Breast epithelium (tissue), 3 donors: Measurements from ENCODE around the gene S100A7A.

ENCODE experiments used
- POLR2A ChIP-seq: fragments of 450-650 bp; IDR thresholded peaks from one replicate; pipeline ENCODE4 v1.6.1; 2016; ENCODE audit warnings: antibody characterized with exemption, mild to moderate bottlenecking, moderate library complexity
- POLR2AphosphoS5 ChIP-seq, 3 donors: sonication (generic); formaldehyde crosslinking; IDR thresholded peaks; one replicate each; pipeline ENCODE4 v1.6.1; 2017; ENCODE audit warnings: antibody characterized with exemption in 3 of 3
- TF ChIP-seq, protein P1 (sequence below), 3 donors: fragments of 450-650 bp; IDR thresholded peaks; one replicate each; pipeline ENCODE4 v1.5.1; 2016 to 2017; ENCODE audit warnings: antibody characterized with exemption in 3 of 3, mild to moderate bottlenecking in 3 of 3, moderate library complexity in 3 of 3

DNA sequence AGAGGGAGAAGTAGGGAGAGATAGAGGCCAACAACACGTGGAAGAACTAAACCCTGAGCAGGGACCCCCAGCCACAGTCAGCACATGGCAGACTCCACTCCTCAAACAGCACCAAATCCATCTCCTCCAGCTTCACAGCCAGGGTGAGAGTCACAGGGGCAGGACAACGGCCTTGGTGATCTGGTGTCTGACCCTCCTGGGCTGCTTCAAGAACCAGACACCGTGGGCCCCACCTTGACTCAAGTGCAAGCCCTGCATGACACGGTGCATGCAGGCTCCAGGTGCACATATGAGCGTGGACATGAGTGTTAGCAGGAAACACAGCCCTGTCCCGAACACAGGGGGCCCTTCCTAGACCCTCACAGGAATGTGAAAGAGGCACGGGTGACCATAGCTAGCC, 22.3 kb downstream of the S100A7A start:
- TF ChIP-seq, protein P1, sequence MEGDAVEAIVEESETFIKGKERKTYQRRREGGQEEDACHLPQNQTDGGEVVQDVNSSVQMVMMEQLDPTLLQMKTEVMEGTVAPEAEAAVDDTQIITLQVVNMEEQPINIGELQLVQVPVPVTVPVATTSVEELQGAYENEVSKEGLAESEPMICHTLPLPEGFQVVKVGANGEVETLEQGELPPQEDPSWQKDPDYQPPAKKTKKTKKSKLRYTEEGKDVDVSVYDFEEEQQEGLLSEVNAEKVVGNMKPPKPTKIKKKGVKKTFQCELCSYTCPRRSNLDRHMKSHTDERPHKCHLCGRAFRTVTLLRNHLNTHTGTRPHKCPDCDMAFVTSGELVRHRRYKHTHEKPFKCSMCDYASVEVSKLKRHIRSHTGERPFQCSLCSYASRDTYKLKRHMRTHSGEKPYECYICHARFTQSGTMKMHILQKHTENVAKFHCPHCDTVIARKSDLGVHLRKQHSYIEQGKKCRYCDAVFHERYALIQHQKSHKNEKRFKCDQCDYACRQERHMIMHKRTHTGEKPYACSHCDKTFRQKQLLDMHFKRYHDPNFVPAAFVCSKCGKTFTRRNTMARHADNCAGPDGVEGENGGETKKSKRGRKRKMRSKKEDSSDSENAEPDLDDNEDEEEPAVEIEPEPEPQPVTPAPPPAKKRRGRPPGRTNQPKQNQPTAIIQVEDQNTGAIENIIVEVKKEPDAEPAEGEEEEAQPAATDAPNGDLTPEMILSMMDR (IDR thresholded peaks at IDR 0.05): no peak
- TF ChIP-seq POLR2A (no peak), POLR2AphosphoS5 (IDR thresholded peaks at IDR 0.05) (no peak)
